T-helper 1 cell treated with Interleukin-12 subunit alpha and Interleukin-12 subunit beta and Interleukin-4 antibody, amounts not matched to agents 30 ng/mL and 1 ng/mL, for 36 hours (primary cell): Measurements from ENCODE around the gene NUP88. TPM values are rescaled to one million over a fixed set of nuclear protein-coding genes. Genes with fewer than 3 reads are reported as not detected.
"Not testable (repeated sequence)": the region's sequence is repeated elsewhere in the genome, so short reads cannot be mapped to it uniquely, and the experiment has no call there.

Experiments
- intact Hi-C: fragments of 100-400 bp; cut with micrococcal nuclease; formaldehyde crosslinking; loops from one replicate; pipeline ENCODE4 v1.15.1; 2024
- total RNA-seq: library from RNA; stranded (reverse); gene quantifications from 2 replicates; pipeline ENCODE4 v1.2.3, GENCODE V29; 2022

Gene NUP88
- 77.5 and 84.6 TPM in 2 replicates for total RNA-seq

- intact Hi-C loops = loop anchor here (1.0 to 5.0 kb wide), 9 partner anchors 20 to 1223 kb away; partner anchors contain the start of genes AIPL1, C1QBP, DERL2 and KIAA0753
These were observed at the start of gene NUP88 for GRCh38 chr17:5419356-5419958. Gene NUP88 (minus strand): TSS chr17:5419662. CDS start chr17:5419650, 12 bp downstream.

- intact Hi-C loops = no loop called here
These were observed 48.6 kb upstream of the NUP88 start for GRCh38 chr17:5468075-5468473.

- intact Hi-C loops = no loop called here
These were observed 48.0 kb upstream of the NUP88 start for GRCh38 chr17:5467416-5467815.

- intact Hi-C loops = no loop called here
These were observed 46.8 kb upstream of the NUP88 start for GRCh38 chr17:5466295-5466694.

GRCh38 chr17:5464717-5465507, 45.5 kb upstream of the NUP88 start:
- intact Hi-C loops = no loop called here

- intact Hi-C loops = no loop called here
These were observed 27.3 kb upstream of the NUP88 start for GRCh38 chr17:5446786-5447185.

- intact Hi-C loops = no loop called here
These were observed 24.7 kb upstream of the NUP88 start for GRCh38 chr17:5444209-5444608.

GRCh38 chr17:5443728-5444127, 24.3 kb upstream of the NUP88 start:
- intact Hi-C loops = no loop called here

- intact Hi-C loops = loop anchor here (1.0 to 5.0 kb wide), 7 partner anchors 20 to 1003 kb away; partner anchors contain the start of genes DERL2, MIS12, NUP88 and PIMREG
These were observed 19.9 kb upstream of the NUP88 start for GRCh38 chr17:5439446-5439764.

GRCh38 chr17:5438716-5439445, 19.4 kb upstream of the NUP88 start, which contains the start of gene C1QBP:
Gene C1QBP (minus strand): TSS chr17:5439155. CDS start chr17:5439073, 82 bp downstream.
- intact Hi-C loops = loop anchor here (1.0 to 5.0 kb wide), 7 partner anchors 20 to 1003 kb away; partner anchors contain the start of genes DERL2, MIS12, NUP88 and PIMREG

GRCh38 chr17:5437721-5438317, 18.4 kb upstream of the NUP88 start:
- intact Hi-C loops = loop anchor here (2.0 to 5.0 kb wide), 2 partner anchors 241 to 1004 kb away; partner anchors contain the start of gene PIMREG

GRCh38 chr17:5435781-5436315, 16.4 kb upstream of the NUP88 start:
- intact Hi-C loops = loop anchor here (5.0 kb wide), 1 partner anchor 1006 kb away; the partner anchor contains the start of gene PIMREG

- intact Hi-C loops = loop anchor here (5.0 kb wide), 1 partner anchor 1007 kb away; the partner anchor contains the start of gene PIMREG
These were observed 15.5 kb upstream of the NUP88 start for GRCh38 chr17:5434984-5435383.

- intact Hi-C loops = no loop called here
These were observed 12.6 kb upstream of the NUP88 start for GRCh38 chr17:5431949-5432556.

- intact Hi-C loops = not testable (repeated sequence)
These were observed 11.8 kb upstream of the NUP88 start for GRCh38 chr17:5431234-5431633.

GRCh38 chr17:5430413-5430999, 11.0 kb upstream of the NUP88 start:
- intact Hi-C loops = no loop called here

GRCh38 chr17:5429191-5429887, 9.9 kb upstream of the NUP88 start:
- intact Hi-C loops = no loop called here

- intact Hi-C loops = no loop called here
These were observed 6.4 kb upstream of the NUP88 start for GRCh38 chr17:5425826-5426225.

- intact Hi-C loops = no loop called here
These were observed 5.4 kb upstream of the NUP88 start for GRCh38 chr17:5424909-5425308.
